ENCODE data around the gene TMEM178B. TPM values are rescaled to one million over a fixed set of nuclear protein-coding genes. Genes with fewer than 3 reads are reported as not detected.

Gene TMEM178B
- polyA plus RNA-seq, 2 of the 4 experiments (the other 2 are of a cell fraction): 0.88 to 0.93 TPM

DNA sequence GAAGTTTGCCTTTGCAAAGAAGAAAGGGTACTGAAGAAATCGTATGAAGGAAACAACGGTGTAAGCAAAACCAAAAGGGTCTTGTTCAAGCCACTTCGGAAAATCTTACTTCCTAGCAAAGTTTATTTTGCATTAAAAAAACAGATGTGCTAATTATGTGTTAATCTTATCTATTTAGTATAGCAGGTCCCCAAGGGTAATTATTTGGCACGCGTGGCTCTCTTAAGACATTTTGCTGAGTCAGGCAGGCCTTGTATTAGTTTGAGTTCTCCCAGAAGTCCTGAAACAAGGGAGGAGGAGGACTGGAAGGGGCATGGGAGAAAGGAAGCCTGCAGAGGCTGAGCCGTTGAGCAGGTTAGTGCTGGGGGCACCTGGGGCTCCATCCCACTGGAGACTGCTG is 44.9 kb downstream of the TMEM178B start:
- FAIRE-seq (no peak), DNase-seq (ENCODE audit: low read depth in 1 of 2, low spot score in 1 of 2) (no peak), ATAC-seq (no peak)
- ChIA-PET CTCF (no interaction called here), POLR2A (no interaction called here)
- 67% methylated on average over 6 of the region's 6 CpGs for WGBS (ENCODE audit: missing lambda C conversion rate)
- no peak overlapping the region for H3K4me3 ChIP-seq
- H3K4me1 ChIP-seq: no peaks in the 10 kb centered on the region
- no peaks in the 10 kb centered on the region for H3K9me3 ChIP-seq
- no peak overlapping the region for H3K27ac ChIP-seq
- no peak for TF ChIP-seq CEBPB (IDR thresholded peaks at IDR 0.05)
- peak; percentile 59 for TF ChIP-seq MAFK (IDR thresholded peaks at IDR 0.05; ENCODE audit: partially characterized antibody)
- TF ChIP-seq RFX5 (IDR thresholded peaks at IDR 0.05): no peak
- no peak for TF ChIP-seq PHF8 (IDR thresholded peaks at IDR 0.05; ENCODE audit: borderline replicate concordance, low read depth)
- TF ChIP-seq SREBF2 (IDR thresholded peaks at IDR 0.05): no peak
- H3K4me2 ChIP-seq: no peak overlapping the region

- WGBS (ENCODE audit: missing lambda C conversion rate): 56% methylated on average over 4 of the region's 4 CpGs
- Histone ChIP-seq H3K27ac (no peak overlapping the region), H3K9me3 (no peaks in the 10 kb centered on the region), H3K4me3 (no peak overlapping the region), H3K4me2 (no peak overlapping the region), H3K4me1 (no peaks in the 10 kb centered on the region)
- TF ChIP-seq SREBF2 (IDR thresholded peaks at IDR 0.05): no peak
- no peak for TF ChIP-seq CBX8 (IDR thresholded peaks at IDR 0.05)
- no peak for TF ChIP-seq CEBPB (IDR thresholded peaks at IDR 0.05)
- TF ChIP-seq SMC3 (IDR thresholded peaks at IDR 0.05): no peak
- no peak for TF ChIP-seq FOSL2 (IDR thresholded peaks at IDR 0.05)
- TF ChIP-seq FOSL2 (CRISPR knock-in tag; IDR thresholded peaks at IDR 0.05): no peak
- TF ChIP-seq RCOR1 (IDR thresholded peaks at IDR 0.05; ENCODE audit: low read depth, low read length): no peak
- no peak for TF ChIP-seq ZFP36 (IDR thresholded peaks at IDR 0.05; ENCODE audit: borderline replicate concordance, partially characterized antibody)
- TF ChIP-seq HOXB13 (CRISPR knock-in tag; IDR thresholded peaks at IDR 0.05; ENCODE audit: low read depth): no peak
- TF ChIP-seq HOXB5 (CRISPR knock-in tag; IDR thresholded peaks at IDR 0.05): no peak
- no peak for TF ChIP-seq RARB (CRISPR knock-in tag; IDR thresholded peaks at IDR 0.05)
- TF ChIP-seq MAFK (IDR thresholded peaks at IDR 0.05; ENCODE audit: partially characterized antibody): no peak
- ATAC-seq (no peak), DNase-seq (ENCODE audit: low read depth in 1 of 2, low spot score in 1 of 2) (no peak), FAIRE-seq (no peak)
- POLR2A ChIA-PET: no interaction called here
- CTCF ChIA-PET: interaction anchor here (1.5 kb wide), 1 partner anchor 13 kb away, joined by 3 read pairs; no protein-coding TSS in a partner anchor
These were observed 45.3 kb downstream of the TMEM178B start for GRCh38 chr7:141119187-141119586.

GRCh38 chr7:141122736-141123135 is 48.9 kb downstream of the TMEM178B start:
- TF ChIP-seq MYC (IDR thresholded peaks at IDR 0.05; ENCODE audit: borderline replicate concordance, low read length) (no peak), NFE2L2 (conservative IDR thresholded peaks at IDR 0.05; ENCODE audit: low read length) (no peak), NPAS2 (CRISPR knock-in tag; IDR thresholded peaks at IDR 0.05; ENCODE audit: borderline replicate concordance) (no peak), ZFP36 (IDR thresholded peaks at IDR 0.05; ENCODE audit: borderline replicate concordance, partially characterized antibody) (no peak), FOSB (CRISPR knock-in tag; IDR thresholded peaks at IDR 0.05) (no peak)
- no peaks in the 10 kb centered on the region for H3K4me1 ChIP-seq
- ATAC-seq: no peak
- no peak overlapping the region for H3K4me3 ChIP-seq
- no peaks in the 10 kb centered on the region for H3K9me3 ChIP-seq
- no peak for FAIRE-seq
- POLR2A ChIA-PET: no interaction called here
- CTCF ChIA-PET: no interaction called here
- WGBS (ENCODE audit: missing lambda C conversion rate): 75% methylated on average over 2 of the region's 2 CpGs
- H3K4me2 ChIP-seq: no peak overlapping the region
- no peak overlapping the region for H3K27ac ChIP-seq
- DNase-seq (ENCODE audit: low read depth in 1 of 2, low spot score in 1 of 2): no peak

GRCh38 chr7:141123522-141123921 is 49.7 kb downstream of the TMEM178B start:
- FAIRE-seq: no peak
- WGBS (ENCODE audit: missing lambda C conversion rate): 83% methylated on average over 1 of the region's 1 CpG

GRCh38 chr7:141126107-141126506 is 52.2 kb downstream of the TMEM178B start:
- no peak for ATAC-seq
- H3K4me3 ChIP-seq: no peak overlapping the region
- FAIRE-seq: no peak
- WGBS (ENCODE audit: missing lambda C conversion rate): 42% methylated on average over 5 of the region's 5 CpGs
- no peak overlapping the region for H3K27ac ChIP-seq
- CTCF ChIA-PET: no interaction called here
- no peak overlapping the region for H3K4me2 ChIP-seq
- POLR2A ChIA-PET: interaction anchor here (0.5 kb wide), 1 partner anchor 127 kb away, joined by 4 read pairs; no protein-coding TSS in a partner anchor
- H3K4me1 ChIP-seq: no peaks in the 10 kb centered on the region
- no peaks in the 10 kb centered on the region for H3K9me3 ChIP-seq
- DNase-seq (ENCODE audit: low read depth in 1 of 2, low spot score in 1 of 2): no peak
- TF ChIP-seq PHF8 (IDR thresholded peaks at IDR 0.05; ENCODE audit: borderline replicate concordance, low read depth): no peak
- no peak for TF ChIP-seq TP53 (CRISPR knock-in tag; IDR thresholded peaks at IDR 0.05)
- TF ChIP-seq E2F6 (IDR thresholded peaks at IDR 0.05; ENCODE audit: borderline replicate concordance, low read depth): no peak
- TF ChIP-seq HOXB13 (CRISPR knock-in tag; IDR thresholded peaks at IDR 0.05; ENCODE audit: low read depth): no peak
- TF ChIP-seq FOXS1 (CRISPR knock-in tag; IDR thresholded peaks at IDR 0.05): no peak
- TF ChIP-seq MAX (IDR thresholded peaks at IDR 0.05): no peak
- no peak for TF ChIP-seq SMC3 (IDR thresholded peaks at IDR 0.05)
- no peak for TF ChIP-seq JUN (IDR thresholded peaks at IDR 0.05)
- no peak for TF ChIP-seq KDM5A (IDR thresholded peaks at IDR 0.05)
- TF ChIP-seq CHD2 (IDR thresholded peaks at IDR 0.05; ENCODE audit: low read length, partially characterized antibody): no peak
- no peak for TF ChIP-seq ATOH8 (CRISPR knock-in tag; IDR thresholded peaks at IDR 0.05; ENCODE audit: low read depth)
- no peak for TF ChIP-seq JUNB (IDR thresholded peaks at IDR 0.05)
- no peak for TF ChIP-seq NFE2L2 (conservative IDR thresholded peaks at IDR 0.05; ENCODE audit: low read length)

More at GRCh38 chr7:141123522-141123921, 49.7 kb downstream of the TMEM178B start:
- TF ChIP-seq CBX8 (IDR thresholded peaks at IDR 0.05) (no peak), FOSL2 (IDR thresholded peaks at IDR 0.05) (no peak), FOSL2 (CRISPR knock-in tag; IDR thresholded peaks at IDR 0.05) (no peak), ZC3H11A (IDR thresholded peaks at IDR 0.05) (no peak)
- no peak overlapping the region for H3K4me3 ChIP-seq
- no peak overlapping the region for H3K4me2 ChIP-seq
- no peaks in the 10 kb centered on the region for H3K4me1 ChIP-seq
- H3K9me3 ChIP-seq: no peaks in the 10 kb centered on the region
- H3K27ac ChIP-seq: no peak overlapping the region
- ATAC-seq (no peak), DNase-seq (ENCODE audit: low read depth in 1 of 2, low spot score in 1 of 2) (no peak)
- ChIA-PET POLR2A (no interaction called here), CTCF (no interaction called here)

All from A549 (cell line).